Left renal cortex interstitium (tissue), 4 donors: Measurements from ENCODE around the gene VAC14. TPM values are rescaled to one million over a fixed set of nuclear protein-coding genes. Genes with fewer than 3 reads are reported as not detected.
"Not testable (repeated sequence)": the region's sequence is repeated elsewhere in the genome, so short reads cannot be mapped to it uniquely, and the experiment has no call there.

ENCODE experiments used
- DNase-seq, 4 donors: peaks; one replicate each; pipeline ENCODE4 v3.0.0-alpha.2; 2013; ENCODE audit warnings: low read depth in 4 of 4, low spot score in 2 of 4, missing footprints in 1 of 4
- polyA plus RNA-seq, 4 donors: library from polyadenylated mRNA; unstranded; fragments of 120-200 nt; gene quantifications; one replicate each; pipeline ENCODE4 v1.2.1, GENCODE V29; 2013; ENCODE audit not compliant: insufficient read length in 4 of 4

Gene VAC14
- polyA plus RNA-seq, 4 donors, result 38.8 to 48.3 (median 40.7) TPM

DNA sequence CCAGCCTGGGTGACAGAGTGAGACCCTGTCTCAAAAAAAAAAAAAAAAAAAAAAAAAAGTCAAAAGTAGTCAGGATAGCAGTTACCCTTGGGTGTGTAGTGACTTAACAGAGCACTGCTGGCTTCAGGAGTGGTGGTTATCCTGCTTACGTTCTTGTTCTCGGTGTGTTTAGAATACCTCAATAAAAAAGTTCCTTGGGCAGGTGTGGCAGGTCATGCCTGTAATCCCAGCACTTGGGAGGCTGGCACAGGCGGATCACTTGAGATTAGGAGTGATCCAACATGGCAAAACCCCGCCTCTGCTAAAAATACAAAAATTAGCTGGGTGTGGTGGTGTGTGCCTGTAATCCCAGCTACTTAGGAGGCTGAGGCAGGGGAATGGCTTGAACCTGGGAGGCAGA, 130.0 kb downstream of the VAC14 start:
- not testable (repeated sequence) for DNase-seq

- no peak for DNase-seq
Observed at GRCh38 chr16:70670175-70670574, 130.8 kb downstream of the VAC14 start.

GRCh38 chr16:70665806-70666735, 134.9 kb downstream of the VAC14 start:
- no peak for DNase-seq

- DNase-seq, result no peak
Observed at GRCh38 chr16:70665113-70665694, 135.8 kb downstream of the VAC14 start.

DNA sequence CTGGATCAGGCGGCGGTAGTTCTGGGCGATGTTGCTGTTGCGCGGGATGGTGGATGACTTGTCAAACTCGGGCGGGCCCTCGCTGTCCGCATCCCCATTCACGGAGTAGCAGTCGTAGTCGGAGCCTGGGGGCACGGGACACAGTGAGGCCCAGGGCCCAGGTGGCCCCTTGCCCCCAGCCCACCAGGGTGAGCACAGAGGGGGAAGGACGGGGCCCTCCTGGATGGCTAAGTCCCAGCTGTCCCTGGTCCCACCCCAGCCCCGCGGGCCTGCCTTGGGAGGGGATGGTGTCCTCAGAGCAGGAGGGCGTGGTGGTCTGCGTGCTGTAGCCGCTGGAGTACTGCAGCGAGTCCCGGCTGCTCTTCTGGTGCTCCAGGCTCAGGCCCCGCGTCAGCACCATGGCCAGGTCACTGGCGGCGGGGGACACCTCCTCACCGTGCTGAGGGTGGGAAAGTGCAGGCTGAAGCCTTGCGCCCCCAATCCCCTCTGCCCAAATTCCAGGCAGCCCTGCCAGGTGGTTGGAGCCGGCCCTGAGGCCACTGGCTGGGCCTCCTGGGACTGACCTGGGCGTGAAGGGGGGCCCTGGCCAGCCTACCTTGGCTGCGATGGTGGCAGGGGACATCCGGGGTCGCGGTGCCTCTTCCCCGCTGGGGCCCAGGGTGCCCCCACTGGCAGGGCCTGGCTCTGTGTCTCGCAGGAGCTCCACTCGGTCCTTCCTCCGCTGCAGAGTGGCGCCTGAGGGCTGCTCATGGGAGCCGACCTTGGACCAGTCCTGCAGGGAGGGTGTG, 136.4 kb downstream of the VAC14 start:
- no peak for DNase-seq

- no peak for DNase-seq
Observed at GRCh38 chr16:70663524-70664324, 137.2 kb downstream of the VAC14 start.

GRCh38 chr16:70662991-70663523, 137.9 kb downstream of the VAC14 start:
- DNase-seq, result no peak

GRCh38 chr16:70661918-70662641, 138.9 kb downstream of the VAC14 start:
- DNase-seq, result no peak

DNA sequence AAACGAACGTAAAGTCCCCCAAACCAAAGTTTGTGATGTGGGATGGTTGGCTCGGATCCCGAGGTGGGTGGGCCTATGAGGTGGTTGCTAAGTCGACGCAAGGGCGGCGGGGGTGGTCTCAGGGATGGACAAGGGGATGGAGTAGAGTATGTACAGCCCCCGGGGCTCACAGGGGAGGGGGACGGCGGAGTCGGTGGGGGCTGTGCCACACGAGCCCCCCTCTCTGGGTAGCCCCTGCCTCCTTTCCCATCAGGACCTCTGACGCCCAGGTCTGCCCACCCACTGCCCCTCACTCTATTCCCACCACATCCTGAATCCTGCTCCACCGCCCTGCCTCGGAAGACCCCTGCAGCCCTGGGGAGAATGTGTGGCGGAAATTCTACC, 139.4 kb downstream of the VAC14 start:
- no peak for DNase-seq

DNA sequence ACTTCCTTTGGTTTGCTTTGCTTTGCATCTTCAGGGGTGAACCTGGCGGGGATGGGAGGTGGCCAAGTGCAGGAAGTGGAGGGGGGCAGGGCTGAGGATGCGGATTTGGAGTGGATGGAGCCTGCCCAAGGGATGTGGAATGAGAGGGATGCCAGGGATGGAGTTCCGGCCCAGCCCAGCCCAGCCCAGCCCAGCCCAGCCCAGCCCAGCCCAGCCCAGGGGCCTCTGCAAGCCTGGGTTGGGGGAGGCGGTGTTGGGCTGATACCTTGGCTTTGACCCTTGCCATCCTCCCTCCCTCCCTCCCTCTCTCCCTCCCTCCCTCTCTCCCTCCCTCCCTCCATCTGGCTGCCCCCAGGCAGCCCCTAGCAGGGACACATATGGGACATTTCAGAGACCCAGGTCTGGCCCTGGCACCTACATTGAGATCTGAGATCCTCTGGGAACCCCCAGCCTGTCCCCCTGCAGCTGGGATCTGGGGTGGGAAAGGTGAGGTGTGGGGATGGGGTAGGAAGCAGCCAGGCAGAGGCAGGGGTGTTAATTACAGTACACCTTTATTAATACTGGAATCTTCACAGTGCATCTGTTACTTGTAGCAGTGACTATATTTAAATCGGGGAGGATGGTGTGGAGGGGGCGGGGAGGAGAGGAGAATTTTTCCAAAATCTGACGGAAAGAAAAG, 140.1 kb downstream of the VAC14 start:
- no peak for DNase-seq

GRCh38 chr16:70659953-70660671, 140.8 kb downstream of the VAC14 start:
- no peak for DNase-seq

DNA sequence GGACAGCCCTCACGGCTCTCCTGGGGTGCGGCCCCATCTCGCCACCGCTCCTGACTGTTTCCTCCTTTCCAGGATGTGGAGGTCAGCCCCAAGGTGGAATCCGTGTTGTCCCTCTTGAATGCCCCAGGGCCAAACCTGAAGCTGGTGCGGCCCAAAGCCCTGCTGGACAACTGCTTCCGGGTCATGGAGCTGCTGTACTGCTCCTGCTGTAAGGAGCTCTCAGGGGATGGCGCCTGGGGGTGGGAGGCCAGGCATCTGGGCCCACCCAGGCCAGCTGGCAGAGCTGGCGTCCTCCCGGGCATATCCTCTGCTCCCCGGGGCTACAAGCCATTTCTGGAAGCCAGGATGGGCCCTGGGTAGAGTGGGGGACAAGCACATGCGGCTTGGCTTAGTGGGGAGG, 141.4 kb downstream of the VAC14 start:
- DNase-seq, result no peak

DNA sequence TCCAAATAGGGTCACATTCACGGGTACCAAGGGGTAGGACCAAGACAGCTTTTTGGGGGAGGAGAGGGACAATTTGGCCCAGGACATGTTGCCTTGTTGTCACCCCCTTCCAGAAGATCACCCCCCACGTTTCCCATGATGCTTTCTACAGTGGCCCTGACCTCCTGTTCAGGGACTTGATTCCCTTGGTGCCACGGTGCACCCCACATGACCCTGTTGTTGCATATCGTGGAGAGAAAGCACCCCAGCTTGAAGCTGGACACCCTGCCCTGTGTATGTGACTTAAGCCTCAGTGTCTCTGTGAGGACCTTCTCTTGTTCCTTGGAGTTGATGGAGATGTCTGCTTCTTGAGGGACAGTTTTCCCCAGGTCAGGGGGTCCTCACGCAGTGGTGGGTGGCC, 142.0 kb downstream of the VAC14 start:
- no peak for DNase-seq

DNA sequence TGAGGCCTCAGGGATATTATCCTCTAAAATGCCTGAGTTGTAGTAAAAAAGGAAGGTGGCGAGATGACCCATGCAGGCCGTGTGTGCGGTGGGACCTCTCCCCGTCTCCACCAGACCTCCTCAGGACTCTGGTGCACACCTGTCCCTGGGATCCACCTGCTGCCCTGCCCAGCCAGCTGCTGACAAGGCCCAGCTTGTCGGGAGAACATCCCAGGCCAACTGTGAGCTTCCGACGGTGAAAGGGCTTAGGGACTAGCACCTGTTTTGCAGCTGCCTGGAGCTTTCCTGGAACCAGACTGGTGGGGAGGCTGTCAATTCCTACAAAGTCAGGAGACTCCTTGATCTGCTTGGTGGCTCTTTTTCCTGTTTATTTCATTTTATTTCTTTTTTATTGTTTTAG, 143.0 kb downstream of the VAC14 start:
- DNase-seq, result no peak

DNA sequence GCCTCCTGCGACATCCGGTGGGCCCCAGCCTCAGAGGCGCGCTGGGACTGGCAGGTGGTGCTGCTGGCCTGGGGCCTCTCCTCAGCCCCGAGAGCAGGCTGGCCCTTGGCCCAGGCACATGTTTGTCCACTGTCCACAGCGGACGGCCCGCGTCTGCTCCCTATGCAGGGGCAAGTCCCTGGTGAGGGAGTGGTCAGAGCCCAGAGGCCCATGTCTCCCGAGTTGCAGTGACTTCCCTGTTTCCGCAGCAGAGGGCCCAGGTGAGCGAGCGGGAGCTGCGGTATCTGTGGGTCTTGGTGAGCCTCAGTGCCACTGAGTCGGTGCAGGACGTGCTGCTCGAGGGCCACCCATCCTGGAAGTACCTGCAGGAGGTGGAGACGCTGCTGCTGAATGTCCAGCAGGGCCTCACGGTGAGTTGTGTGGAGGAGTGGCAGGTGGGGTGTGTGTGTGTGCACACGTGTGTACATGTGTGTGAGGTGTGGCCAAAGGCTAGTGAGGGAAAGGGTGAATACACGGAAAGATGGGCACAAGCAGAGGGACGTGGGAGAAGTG, 144.2 kb downstream of the VAC14 start:
- no peak for DNase-seq

GRCh38 chr16:70656065-70656711, 144.8 kb downstream of the VAC14 start:
- DNase-seq, result no peak
